ENCODE measurements around the gene UBE2M.
"Not testable (repeated sequence)": the region's sequence is repeated elsewhere in the genome, so short reads cannot be mapped to it uniquely, and the experiment has no call there.

The UBE2M gene

GRCh38 chr19:58547323-58548312 is 10.8 kb downstream of the UBE2M start:
- DNase-seq (ENCODE audit: low spot score): no peak
- TF ChIP-seq, protein P1, sequence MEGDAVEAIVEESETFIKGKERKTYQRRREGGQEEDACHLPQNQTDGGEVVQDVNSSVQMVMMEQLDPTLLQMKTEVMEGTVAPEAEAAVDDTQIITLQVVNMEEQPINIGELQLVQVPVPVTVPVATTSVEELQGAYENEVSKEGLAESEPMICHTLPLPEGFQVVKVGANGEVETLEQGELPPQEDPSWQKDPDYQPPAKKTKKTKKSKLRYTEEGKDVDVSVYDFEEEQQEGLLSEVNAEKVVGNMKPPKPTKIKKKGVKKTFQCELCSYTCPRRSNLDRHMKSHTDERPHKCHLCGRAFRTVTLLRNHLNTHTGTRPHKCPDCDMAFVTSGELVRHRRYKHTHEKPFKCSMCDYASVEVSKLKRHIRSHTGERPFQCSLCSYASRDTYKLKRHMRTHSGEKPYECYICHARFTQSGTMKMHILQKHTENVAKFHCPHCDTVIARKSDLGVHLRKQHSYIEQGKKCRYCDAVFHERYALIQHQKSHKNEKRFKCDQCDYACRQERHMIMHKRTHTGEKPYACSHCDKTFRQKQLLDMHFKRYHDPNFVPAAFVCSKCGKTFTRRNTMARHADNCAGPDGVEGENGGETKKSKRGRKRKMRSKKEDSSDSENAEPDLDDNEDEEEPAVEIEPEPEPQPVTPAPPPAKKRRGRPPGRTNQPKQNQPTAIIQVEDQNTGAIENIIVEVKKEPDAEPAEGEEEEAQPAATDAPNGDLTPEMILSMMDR (IDR thresholded peaks at IDR 0.05): no peak
- Histone ChIP-seq H3K4me3 (no peak overlapping the region), H3K27ac (no peak overlapping the region)

GRCh38 chr19:58546019-58546530 is 12.3 kb downstream of the UBE2M start:
- H3K27ac ChIP-seq: peak overlapping the region; percentile 93 to 99
- DNase-seq (ENCODE audit: low spot score): no peak
- TF ChIP-seq, protein P1 (IDR thresholded peaks at IDR 0.05): no peak
- peak overlapping the region; percentile 97 for H3K4me3 ChIP-seq

GRCh38 chr19:58545286-58546018 is 13.0 kb downstream of the UBE2M start:
- H3K27ac ChIP-seq: peak overlapping the region; percentile 93 to 99
- TF ChIP-seq, protein P1 (IDR thresholded peaks at IDR 0.05): no peak
- H3K4me3 ChIP-seq: peak overlapping the region; percentile 97
- DNase-seq (ENCODE audit: low spot score): no peak

DNA sequence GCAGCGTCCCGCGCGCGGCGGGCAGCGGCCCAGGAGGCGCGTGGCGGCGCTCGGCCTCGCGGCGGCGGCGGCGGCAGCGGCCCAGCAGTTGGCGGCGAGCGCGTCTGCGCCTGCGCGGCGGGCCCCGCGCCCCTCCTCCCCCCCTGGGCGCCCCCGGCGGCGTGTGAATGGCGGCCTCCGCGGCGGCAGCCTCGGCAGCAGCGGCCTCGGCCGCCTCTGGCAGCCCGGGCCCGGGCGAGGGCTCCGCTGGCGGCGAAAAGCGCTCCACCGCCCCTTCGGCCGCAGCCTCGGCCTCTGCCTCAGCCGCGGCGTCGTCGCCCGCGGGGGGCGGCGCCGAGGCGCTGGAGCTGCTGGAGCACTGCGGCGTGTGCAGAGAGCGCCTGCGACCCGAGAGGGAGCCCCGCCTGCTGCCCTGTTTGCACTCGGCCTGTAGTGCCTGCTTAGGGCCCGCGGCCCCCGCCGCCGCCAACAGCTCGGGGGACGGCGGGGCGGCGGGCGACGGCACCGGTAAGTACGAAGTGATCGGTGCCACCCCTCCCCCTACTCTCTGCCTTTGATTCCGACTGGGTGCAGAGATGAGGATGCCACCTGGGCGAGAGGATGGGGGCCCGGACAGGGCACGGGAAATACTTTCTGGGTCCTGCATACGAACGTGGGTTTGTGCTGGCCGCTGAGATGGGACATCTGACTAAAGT is 13.7 kb downstream of the UBE2M start:
- TF ChIP-seq, protein P1 (IDR thresholded peaks at IDR 0.05): no peak

GRCh38 chr19:58543826-58544590 is 14.4 kb downstream of the UBE2M start, which contains the start of gene TRIM28:
TRIM28 (plus strand) TSS chr19:58544064; CDS start chr19:58544758, 694 bp downstream.
- peak; percentile 98 for DNase-seq (ENCODE audit: low spot score)
- peak within 1 kb of the TSS; percentile 97 for H3K4me3 ChIP-seq
- peak within 1 kb of the TSS; percentile 93 to 99 for H3K27ac ChIP-seq
- TF ChIP-seq, protein P1 (IDR thresholded peaks at IDR 0.05): no peak

More for the DNA sequence above, 13.7 kb downstream of the UBE2M start:
- Histone ChIP-seq H3K4me3 (peak overlapping the region; percentile 97), H3K27ac (peak overlapping the region; percentile 93 to 99)
- DNase-seq (ENCODE audit: low spot score): no peak

GRCh38 chr19:58542641-58543372 is 15.6 kb downstream of the UBE2M start:
- not testable (repeated sequence) for DNase-seq (ENCODE audit: low spot score)
- Histone ChIP-seq H3K27ac (peak overlapping the region; percentile 93 to 99), H3K4me3 (peak overlapping the region; percentile 97)

- not testable (repeated sequence) for DNase-seq (ENCODE audit: low spot score)
Observed at GRCh38 chr19:58539169-58539559, 19.2 kb downstream of the UBE2M start.

More at GRCh38 chr19:58539169-58539559, 19.2 kb downstream of the UBE2M start:
- H3K27ac ChIP-seq, H3K4me3 ChIP-seq: not testable (repeated sequence)

Measured in coronary artery (tissue), 2 donors.